A673 (cell line): Measurements from ENCODE around the gene ENTR1. TPM values are rescaled to one million over a fixed set of nuclear protein-coding genes. Genes with fewer than 3 reads are reported as not detected.

Experiments used
- BruUV-seq: library from RNA; stranded (reverse); fragments of 400-500 nt; replicated peaks from 2 replicates; lab custom pipeline; 2021; lab: Mats Ljungman, UMichigan
- CTCF ChIA-PET: fragments of 300-600 bp; sonication (Branson Sonifier 250); formaldehyde crosslinking; loops from one replicate; lab custom pipeline; 2022; ENCODE audit warnings: antibody characterized with exemption; lab: Charles Lee
- POLR2A ChIA-PET: fragments of 300-600 bp; sonication (Branson Sonifier 250); formaldehyde crosslinking; loops from one replicate; lab custom pipeline; 2022; ENCODE audit warnings: antibody characterized with exemption; ENCODE audit not compliant: low non-redundant PET; lab: Charles Lee
- DNase-seq: peaks from one replicate; pipeline ENCODE4 v3.0.0-alpha.2; 2015; ENCODE audit warnings: low spot score
- H3K27ac ChIP-seq: fragments of 200-600 bp; sonication (generic); 2 replicates; pipeline ENCODE4 v1.5.1; 2016; ENCODE audit warnings: mixed run types, low read depth, mild to moderate bottlenecking, mixed read lengths, antibody characterized with exemption, low read length; ENCODE audit not compliant: poor library complexity, severe bottlenecking
- H3K27me3 ChIP-seq: fragments of 200-600 bp; sonication (generic); replicated peaks from 2 replicates; pipeline ENCODE4 v1.6.1; 2017; ENCODE audit warnings: mixed run types, low read depth, mild to moderate bottlenecking, mixed read lengths, antibody characterized with exemption, low read length; ENCODE audit not compliant: insufficient read depth, poor library complexity
- H3K36me3 ChIP-seq: fragments of 200-600 bp; sonication (generic); 2 replicates; pipeline ENCODE4 v1.6.1; 2016; ENCODE audit warnings: mixed run types, mild to moderate bottlenecking, mixed read lengths, antibody characterized with exemption, low read length; ENCODE audit not compliant: insufficient read depth, poor library complexity, severe bottlenecking
- H3K4me1 ChIP-seq: fragments of 200-600 bp; sonication (generic); 2 replicates; pipeline ENCODE4 v1.6.1; 2017; ENCODE audit warnings: mixed run types, mild to moderate bottlenecking, mixed read lengths, antibody characterized with exemption, low read length; ENCODE audit not compliant: insufficient read depth, poor library complexity, severe bottlenecking
- H3K4me3 ChIP-seq: fragments of 200-600 bp; sonication (generic); 2 replicates; pipeline ENCODE4 v1.5.1; 2016; ENCODE audit warnings: low read depth, mixed run types, mild to moderate bottlenecking, mixed read lengths, low read length; ENCODE audit not compliant: poor library complexity, severe bottlenecking
- H3K9me3 ChIP-seq: fragments of 200-600 bp; sonication (generic); 2 replicates; pipeline ENCODE4 v1.6.1; 2016; ENCODE audit warnings: mixed run types, low read depth, mild to moderate bottlenecking, mixed read lengths, antibody characterized with exemption, low read length; ENCODE audit not compliant: poor library complexity, severe bottlenecking
- CTCF ChIP-seq: fragments of 300-800, 200-600 bp; sonication (generic); conservative IDR thresholded peaks from 2 replicates; pipeline ENCODE4 v1.5.1; 2017; ENCODE audit warnings: low read depth, mild to moderate bottlenecking, antibody characterized with exemption, low read length, moderate library complexity, mixed read lengths
- EZH2 ChIP-seq: fragments of 200-600 bp; sonication (generic); IDR thresholded peaks from 2 replicates; pipeline ENCODE4 v1.6.1; 2017; ENCODE audit warnings: borderline replicate concordance, low read depth, mild to moderate bottlenecking, mixed read lengths, antibody characterized with exemption, low read length; ENCODE audit not compliant: poor library complexity, severe bottlenecking
- intact Hi-C: fragments of 100-400 bp; cut with micrococcal nuclease; formaldehyde crosslinking; loops from one replicate; pipeline ENCODE4 v1.10.0; 2022; ENCODE audit not compliant: unreplicated experiment
- total RNA-seq: library from RNA; stranded (reverse); gene quantifications from 2 replicates; pipeline ENCODE4 v1.2.3, GENCODE V29; 2021

The ENTR1 gene
- total RNA-seq, 1 experiment from 2014 or later, result 146 TPM

DNA sequence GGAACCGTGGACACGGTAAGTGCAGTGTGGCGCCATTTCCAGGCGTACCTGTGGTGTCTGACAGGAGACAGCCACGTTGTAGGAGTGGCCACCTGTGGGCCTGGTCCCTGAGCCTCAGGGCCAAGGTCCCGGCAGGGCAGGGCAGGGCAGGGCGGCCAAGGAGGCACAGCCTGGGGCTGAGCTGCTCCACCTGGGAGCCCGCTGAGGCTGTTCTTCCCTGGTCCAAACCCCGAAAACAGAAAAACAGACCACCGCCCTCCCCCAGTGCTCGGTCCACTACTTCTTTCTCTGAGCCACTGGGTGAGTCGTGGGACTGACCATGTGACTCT lies 8.6 kb upstream of the ENTR1 start:
- Histone ChIP-seq H3K9me3 (no peaks in the 10 kb centered on the region), H3K4me3 (no peak overlapping the region), H3K36me3 (peaks cover 79% of the 10 kb centered on the region), H3K27ac (no peak overlapping the region), H3K27me3 (no peaks in the 10 kb centered on the region), H3K4me1 (no peaks in the 10 kb centered on the region)
- TF ChIP-seq EZH2 (no peak), CTCF (no peak)
- DNase-seq, result no peak
- ChIA-PET POLR2A (no interaction called here), CTCF (no interaction called here)
- intact Hi-C loops, result no loop called here
- BruUV-seq, result no TSS peak

GRCh38 chr9:136418182-136419091 lies 8.0 kb upstream of the ENTR1 start:
- TF ChIP-seq CTCF, result no peak
- TF ChIP-seq EZH2, result no peak
- CTCF ChIA-PET, result no interaction called here
- Histone ChIP-seq H3K36me3 (peaks cover 83% of the 10 kb centered on the region), H3K4me1 (no peaks in the 10 kb centered on the region), H3K9me3 (no peaks in the 10 kb centered on the region), H3K27ac (no peak overlapping the region), H3K27me3 (no peaks in the 10 kb centered on the region), H3K4me3 (no peak overlapping the region)
- DNase-seq, result no peak
- no TSS peak for BruUV-seq
- POLR2A ChIA-PET, result no interaction called here
- intact Hi-C loops, result no loop called here

DNA sequence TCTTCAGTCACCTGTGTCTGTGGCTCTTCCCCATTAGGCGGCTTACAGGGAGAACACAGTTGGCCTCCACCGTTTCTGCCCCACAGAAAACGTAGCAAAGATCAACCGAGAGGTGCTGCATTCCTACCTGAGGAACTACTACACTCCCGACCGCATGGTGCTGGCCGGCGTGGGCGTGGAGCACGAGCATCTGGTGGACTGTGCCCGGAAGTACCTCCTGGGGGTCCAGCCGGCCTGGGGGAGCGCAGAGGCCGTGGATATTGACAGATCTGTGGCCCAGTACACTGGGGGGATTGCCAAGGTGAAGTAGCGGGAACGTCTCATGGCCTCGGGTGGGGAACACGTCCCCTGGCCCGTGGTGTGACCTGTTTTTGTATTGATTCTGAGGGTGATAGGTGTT lies 6.5 kb upstream of the ENTR1 start:
- Histone ChIP-seq H3K36me3 (peaks cover 83% of the 10 kb centered on the region), H3K4me3 (no peak overlapping the region), H3K27ac (no peak overlapping the region), H3K9me3 (no peaks in the 10 kb centered on the region), H3K27me3 (no peaks in the 10 kb centered on the region), H3K4me1 (peaks cover 3% of the 10 kb centered on the region)
- TF ChIP-seq CTCF (no peak), EZH2 (no peak)
- DNase-seq, result no peak
- BruUV-seq, result no TSS peak
- intact Hi-C loops, result no loop called here
- POLR2A ChIA-PET, result no interaction called here
- CTCF ChIA-PET, result no interaction called here
